SK-N-SH (cell line): ENCODE measurements around the gene BSG. TPM values are rescaled to one million over a fixed set of nuclear protein-coding genes. Genes with fewer than 3 reads are reported as not detected.
A peak's percentile ranks its signal among the peaks of the same experiment; 100 is the strongest.

Experiments
- CTCF ChIA-PET: fragments of 300-600, 350-600 bp; formaldehyde crosslinking; extraction: SDS; loops from one replicate; lab custom pipeline; 2021; lab: Yijun Ruan, JAX
- POLR2A ChIA-PET: fragments of 350-600 bp; sonication (Branson Sonifier 250); formaldehyde crosslinking; extraction: SDS; loops from one replicate; lab custom pipeline; 2020; ENCODE audit warnings: antibody characterized with exemption, inconsistent platforms; lab: Yijun Ruan, JAX
- DNase-seq: peaks from one replicate; pipeline ENCODE4 v3.0.0; 2012
- H2AFZ ChIP-seq: fragments of 200-600 bp; sonication (generic); 2 replicates; pipeline ENCODE4 v1.8.1; 2016; ENCODE audit warnings: antibody characterized with exemption, mild to moderate bottlenecking, low read depth
- H3F3A ChIP-seq: fragments of 200-600 bp; sonication (generic); replicated peaks from 2 replicates; pipeline ENCODE3; 2016; ENCODE audit warnings: antibody characterized with exemption, mild to moderate bottlenecking; ENCODE audit not compliant: insufficient read depth
- H3K27ac ChIP-seq, 2 experiments: fragments of 200-500 bp in 1 of 2; fragments of 200-600 bp in 1 of 2; sonication (Bioruptor generic) in 1 of 2; sonication (generic), shearing (Covaris generic) in 1 of 2; 2 replicates each; pipeline versions ENCODE4 v1.5.1 to v1.6.1; 2014 to 2016; ENCODE audit warnings: low read depth in 2 of 2, inconsistent platforms in 1 of 2, low read length in 1 of 2, mild to moderate bottlenecking in 1 of 2, mixed read lengths in 1 of 2
- H3K27me3 ChIP-seq: fragments of 200-600 bp; sonication (generic), shearing (Covaris generic); 2 replicates; pipeline ENCODE4 v1.6.1; 2016; ENCODE audit warnings: mixed run types; ENCODE audit not compliant: insufficient read depth
- H3K36me3 ChIP-seq, 2 experiments: fragments of 200-500 bp in 1 of 2; fragments of 200-600 bp in 1 of 2; sonication (Bioruptor generic) in 1 of 2; sonication (generic) in 1 of 2; replicated peaks in 1 of 2; 2 replicates each; pipeline versions ENCODE3 to v1.5.1; 2014 to 2016; ENCODE audit warnings: low read length in 1 of 2, mild to moderate bottlenecking in 1 of 2; ENCODE audit not compliant: insufficient read depth in 2 of 2, control insufficient read depth in 1 of 2
- H3K4me1 ChIP-seq, 2 experiments: fragments of 200-500 bp in 1 of 2; fragments of 200-600 bp in 1 of 2; sonication (Bioruptor generic) in 1 of 2; sonication (generic), shearing (Covaris generic) in 1 of 2; 2 replicates each; pipeline versions ENCODE4 v1.5.1 to v1.6.1; 2014 to 2016; ENCODE audit warnings: low read depth in 1 of 2, low read length in 1 of 2, mixed run types in 1 of 2; ENCODE audit not compliant: insufficient read depth in 2 of 2, control insufficient read depth in 1 of 2
- H3K4me2 ChIP-seq: fragments of 200-600 bp; sonication (generic), shearing (Covaris generic); 2 replicates; pipeline ENCODE4 v1.6.1; 2017; ENCODE audit warnings: mixed run types
- H3K4me3 ChIP-seq, 2 experiments: fragments of 200-500 bp in 1 of 2; fragments of 200-600 bp in 1 of 2; sonication (Bioruptor generic) in 1 of 2; sonication (generic), shearing (Covaris generic) in 1 of 2; 2 replicates each; pipeline versions ENCODE4 v1.5.1 to v1.8.1; 2014 to 2016; ENCODE audit warnings: low read depth in 2 of 2, inconsistent platforms in 1 of 2, low read length in 1 of 2, mild to moderate bottlenecking in 1 of 2, mixed read lengths in 1 of 2, moderate library complexity in 1 of 2
- H3K79me2 ChIP-seq: fragments of 200-600 bp; sonication (generic); 2 replicates; pipeline ENCODE4 v1.8.1; 2017; ENCODE audit warnings: mild to moderate bottlenecking; ENCODE audit not compliant: insufficient read depth
- H3K9ac ChIP-seq: fragments of 200-600 bp; sonication (generic); 2 replicates; pipeline ENCODE4 v1.6.1; 2017; ENCODE audit warnings: mixed run types
- H3K9me2 ChIP-seq: fragments of 200-600 bp; sonication (generic); 2 replicates; pipeline ENCODE4 v1.6.1; 2017; ENCODE audit warnings: mixed run types
- H3K9me3 ChIP-seq: fragments of 200-600 bp; sonication (generic); 2 replicates; pipeline ENCODE4 v1.6.1; 2017; ENCODE audit warnings: mixed run types, mild to moderate bottlenecking, moderate library complexity
- H4K20me1 ChIP-seq: fragments of 200-600 bp; sonication (generic); 2 replicates; pipeline ENCODE4 v1.6.1; 2017; ENCODE audit warnings: mild to moderate bottlenecking, mixed run types; ENCODE audit not compliant: insufficient read depth
- CTCF ChIP-seq: fragments of 200-600 bp; sonication (generic); IDR thresholded peaks from 2 replicates; pipeline ENCODE4 v1.6.1; 2017; ENCODE audit warnings: antibody characterized with exemption, mild to moderate bottlenecking, moderate library complexity
- ELF1 ChIP-seq: IDR thresholded peaks from 2 replicates; pipeline ENCODE4 v1.4.0; 2012
- EP300 ChIP-seq, 2 experiments: IDR thresholded peaks; 2 replicates each; pipeline versions ENCODE4 v1.4.0 to v1.6.1; 2012; ENCODE audit warnings: borderline replicate concordance in 1 of 2, low read depth in 1 of 2, low read length in 1 of 2
- FOSL2 ChIP-seq: IDR thresholded peaks from 2 replicates; pipeline ENCODE4 v1.4.0; 2012; ENCODE audit warnings: low read depth, mild to moderate bottlenecking, moderate library complexity, borderline replicate concordance
- FOXJ3 ChIP-seq: sonication (generic); formaldehyde crosslinking; IDR thresholded peaks from 2 replicates; pipeline ENCODE4 v1.5.1; 2020; ENCODE audit warnings: mild to moderate bottlenecking, missing genetic modification reagents
- GABPA ChIP-seq: IDR thresholded peaks from 2 replicates; pipeline ENCODE4 v1.4.0; 2012; ENCODE audit warnings: low read depth, mild to moderate bottlenecking
- GATA2 ChIP-seq: sonication (generic); formaldehyde crosslinking; IDR thresholded peaks from 2 replicates; pipeline ENCODE4 v1.5.0; 2020; ENCODE audit warnings: mild to moderate bottlenecking, missing genetic modification reagents
- IRF3 ChIP-seq: fragments of 150-350 bp; IDR thresholded peaks from 2 replicates; pipeline ENCODE4 v1.6.1; 2016; ENCODE audit warnings: mild to moderate bottlenecking, low read depth, low read length
- JUND ChIP-seq: IDR thresholded peaks from 2 replicates; pipeline ENCODE4 v1.4.0; 2012
- MEF2A ChIP-seq: IDR thresholded peaks from 2 replicates; pipeline ENCODE4 v1.4.0; 2012; ENCODE audit warnings: low read depth, borderline replicate concordance
- MXI1 ChIP-seq: IDR thresholded peaks from 2 replicates; pipeline ENCODE4 v1.6.1; 2012; ENCODE audit warnings: mild to moderate bottlenecking, low read depth, low read length, improper control_type of control experiment
- NRF1 ChIP-seq: IDR thresholded peaks from 2 replicates; pipeline ENCODE4 v1.6.1; 2012; ENCODE audit warnings: low read depth, mild to moderate bottlenecking, low read length
- PBX3 ChIP-seq: IDR thresholded peaks from 2 replicates; pipeline ENCODE4; 2012
- POLR2AphosphoS5 ChIP-seq: IDR thresholded peaks from 2 replicates; pipeline ENCODE4 v1.6.1; 2012; ENCODE audit warnings: low read depth, low read length
- REST ChIP-seq: IDR thresholded peaks from 2 replicates; pipeline ENCODE4 v1.6.1; 2012; ENCODE audit warnings: mild to moderate bottlenecking, low read depth, low read length, moderate library complexity
- RFX5 ChIP-seq: IDR thresholded peaks from 2 replicates; pipeline ENCODE4 v1.6.1; 2012; ENCODE audit warnings: mild to moderate bottlenecking, improper control_type of control experiment, low read length
- SIN3A ChIP-seq: IDR thresholded peaks from 2 replicates; pipeline ENCODE4 v1.6.1; 2012; ENCODE audit warnings: low read depth, mild to moderate bottlenecking, low read length, moderate library complexity, borderline replicate concordance
- SMC3 ChIP-seq: IDR thresholded peaks from 2 replicates; pipeline ENCODE4 v1.6.1; 2012; ENCODE audit warnings: low read depth, low read length, improper control_type of control experiment
- TCF12 ChIP-seq: IDR thresholded peaks from 2 replicates; pipeline ENCODE4 v1.4.0; 2012
- TEAD4 ChIP-seq: IDR thresholded peaks from 2 replicates; pipeline ENCODE4 v1.4.0; 2012; ENCODE audit warnings: mild to moderate bottlenecking, borderline replicate concordance; ENCODE audit not compliant: insufficient read depth
- WGBS: methylation state at CpG from one replicate; pipeline ENCODE4 v1.1.6; 2017; ENCODE audit warnings: low lambda C conversion rate; 5-methylcytosine and 5-hydroxymethylcytosine counted together
- polyA plus RNA-seq, 3 experiments: library from polyadenylated mRNA; depleted of rRNA; stranded (reverse); fragments of >200 nt; gene quantifications; 2 replicates each; pipeline ENCODE4 v1.2.3, GENCODE V29; 2012

BSG gene
- polyA plus RNA-seq, 1 of the 3 experiments (the other 2 are of a cell fraction) = 835 TPM

- H3K9me3 ChIP-seq = no peaks in the 10 kb centered on the region
- no peaks in the 10 kb centered on the region for H3F3A ChIP-seq
- peaks cover 4% of the 10 kb centered on the region; the same call in 1 of the 2 replicates for H3K79me2 ChIP-seq
- ChIA-PET CTCF (interaction anchor here (1.2 to 1.4 kb wide), 2 partner anchors 36 to 40 kb away, joined by 3 to 6 read pairs; no protein-coding TSS in a partner anchor), POLR2A (no interaction called here)
- 63% methylated on average over 20 of the region's 24 CpGs for WGBS
- H3K9ac ChIP-seq = no peak overlapping the region
- no peak overlapping the region for H3K4me3 ChIP-seq
- peaks cover 6 to 29% of the 10 kb centered on the region in 2 experiments for H3K36me3 ChIP-seq
- H3K4me1 ChIP-seq = peaks cover 0 to under 1% of the 10 kb centered on the region in 2 experiments; a peak in 1 of 4 replicates
- no peaks in the 10 kb centered on the region for H3K27me3 ChIP-seq
- H2AFZ ChIP-seq = no peak overlapping the region
- 0 out of 2 replicates have a peak, but pooled peaks cover 7% of the 10 kb centered on the region for H4K20me1 ChIP-seq
- peak overlapping the region in 1 of 2 experiments; percentile 52; a peak in 1 of 4 replicates for H3K27ac ChIP-seq
- no peak overlapping the region for H3K4me2 ChIP-seq
- no peaks in the 10 kb centered on the region for H3K9me2 ChIP-seq
- TF ChIP-seq SIN3A (no peak), RFX5 (no peak), PBX3 (no peak), POLR2AphosphoS5 (no peak), MEF2A (no peak), FOXJ3 (CRISPR knock-in tag) (no peak), GATA2 (CRISPR knock-in tag) (no peak), NRF1 (no peak), MXI1 (no peak), ELF1 (no peak), REST (no peak), CTCF (no peak), IRF3 (no peak), SMC3 (no peak), TCF12 (no peak), TEAD4 (no peak), EP300 (IDR thresholded peaks at IDR 0.05; ENCODE audit: borderline replicate concordance in 1 of 2, low read depth in 1 of 2, low read length in 1 of 2) (no peak), GABPA (no peak), FOSL2 (no peak), JUND (no peak)
- DNase-seq = no peak
These were observed 51.6 kb downstream of the BSG start for GRCh38 chr19:623974-624373.
